ENCODE results near the gene METTL21A. TPM values are rescaled to one million over a fixed set of nuclear protein-coding genes. Genes with fewer than 3 reads are reported as not detected.
A peak's percentile ranks its signal among the peaks of the same experiment; 100 is the strongest.

The METTL21A gene
- total and polyA plus RNA-seq, 2 of the 4 experiments (the other 2 are of a cell fraction): 5.9 to 11.6 TPM

DNA sequence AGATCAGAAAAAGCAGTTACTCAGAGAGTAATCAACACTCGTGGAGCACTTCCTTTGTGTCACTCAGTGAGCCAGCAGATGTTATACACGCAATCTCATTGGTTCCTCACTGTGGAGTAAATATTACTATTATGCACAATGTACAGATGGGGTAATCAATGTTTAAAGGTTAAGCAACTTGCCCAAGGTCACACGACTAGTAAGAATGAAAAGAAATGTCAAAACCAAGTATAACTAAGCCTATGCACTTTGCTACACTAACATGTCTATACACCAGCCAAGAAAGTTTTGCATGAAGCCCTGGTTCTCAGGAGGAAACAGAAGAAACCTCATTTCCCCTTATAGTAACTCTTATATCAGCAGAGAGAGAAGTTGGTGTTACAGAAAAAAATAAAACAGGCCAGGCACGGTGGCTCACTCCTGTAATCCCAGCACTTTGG, 5.4 kb downstream of the METTL21A start:
- peaks cover 14% of the 10 kb centered on the region for H3K36me3 ChIP-seq (ENCODE audit: control insufficient read depth, insufficient read depth, low read length)
- H3K4me3 ChIP-seq (ENCODE audit: insufficient read depth, low read depth, low read length): no peak overlapping the region
- H3K4me2 ChIP-seq (ENCODE audit: low read depth, low read length): no peak overlapping the region
- no peaks in the 10 kb centered on the region for H3K27me3 ChIP-seq (ENCODE audit: control insufficient read depth, insufficient read depth, low read length)
- H4K91ac ChIP-seq (ENCODE audit: insufficient read depth, low read depth, low read length): no peak overlapping the region
- peaks cover 8% of the 10 kb centered on the region for H4K20me1 ChIP-seq (ENCODE audit: insufficient read depth, low read length)
- H3K4me1 ChIP-seq (ENCODE audit: control insufficient read depth, insufficient read depth, low read length): peaks cover 12% of the 10 kb centered on the region
- H3K9me1 ChIP-seq (ENCODE audit: insufficient read depth, low read length): peaks cover 12% of the 10 kb centered on the region; the same call in 1 of the 2 replicates
- no peak overlapping the region for H2BK15ac ChIP-seq (ENCODE audit: low read depth, low read length)
- TF ChIP-seq FOS (IDR thresholded peaks at IDR 0.05; ENCODE audit: low read depth, low read length) (no peak), CEBPB (IDR thresholded peaks at IDR 0.05; ENCODE audit: low read depth, low read length) (no peak), MAZ (IDR thresholded peaks at IDR 0.05; ENCODE audit: borderline replicate concordance, low read depth, low read length) (no peak)
- no peak overlapping the region for H2BK5ac ChIP-seq (ENCODE audit: low read depth, low read length, poor library complexity, severe bottlenecking)
- H4K8ac ChIP-seq (ENCODE audit: low read depth in 2 of 2, low read length in 2 of 2): 0 out of 4 replicates have a peak overlapping the region, but pooled peaks of 1 of the 2 experiments have one; percentile 24
- H2AK5ac ChIP-seq (ENCODE audit: low read depth, low read length): no peak overlapping the region
- peaks cover 8 to 33% of the 10 kb centered on the region in 2 experiments for H3K79me1 ChIP-seq (ENCODE audit: low read depth in 1 of 2, low read length in 2 of 2)
- no peak overlapping the region for H4K5ac ChIP-seq (ENCODE audit: low read depth, low read length)
- no peak for DNase-seq
- dilution Hi-C loops (cut with HindIII; ENCODE audit: low sequenced_read_pairs, unreplicated experiment) (no loop called here), intact Hi-C loops (cut with micrococcal nuclease) (loop anchor here (5.0 to 10.0 kb wide), 3 partner anchors 365 to 925 kb away; no protein-coding TSS in a partner anchor), in situ Hi-C loops (cut with MboI; ENCODE audit: low sequenced_read_pairs) (no loop called here)
- CTCF ChIA-PET: interaction anchor here (0.7 kb wide), 1 partner anchor 61 kb away, joined by 4 read pairs; no protein-coding TSS in a partner anchor
- no peak overlapping the region; the same call in 1 of the 2 replicates for H2BK20ac ChIP-seq (ENCODE audit: low read depth, low read length)
- no peak overlapping the region for H3K4ac ChIP-seq (ENCODE audit: low read depth, low read length)
- no peak overlapping the region for H3K14ac ChIP-seq (replicated peaks; ENCODE audit: low read depth, low read length)
- no peak overlapping the region for H3K9ac ChIP-seq (ENCODE audit: low read depth, low read length)
- no peak overlapping the region for H2AFZ ChIP-seq (replicated peaks; ENCODE audit: low read length, poor library complexity)
- no CpG with 5 or more reads among the region's 4 CpGs for WGBS, 2 experiments (ENCODE audit: extremely low coverage in 2 of 2, insufficient read length in 1 of 2)
- no peak overlapping the region for H3K18ac ChIP-seq (ENCODE audit: low read depth, low read length)
- POLR2A ChIA-PET (ENCODE audit: unreplicated experiment): no interaction called here
- no peak overlapping the region for H3K56ac ChIP-seq (ENCODE audit: extremely low read depth, insufficient read depth, low read length)
- no peaks in the 10 kb centered on the region for H3K9me3 ChIP-seq (ENCODE audit: control insufficient read depth, insufficient read depth, low read length)
- BruUV-seq (replicated peaks): no TSS peak
- ATAC-seq (ENCODE audit: low read depth): no peak
- H2AK9ac ChIP-seq (replicated peaks; ENCODE audit: low read depth, low read length, poor library complexity): no peak overlapping the region
- H3K27ac ChIP-seq (ENCODE audit: insufficient read depth, low read length): no peak overlapping the region
- H3K23ac ChIP-seq (ENCODE audit: low read depth, low read length): no peak overlapping the region
- no peak overlapping the region for H2BK120ac ChIP-seq (ENCODE audit: low read depth, low read length)
